ENCODE measurements around the gene OR5B17. TPM values are rescaled to one million over a fixed set of nuclear protein-coding genes. Genes with fewer than 3 reads are reported as not detected.
"Not testable (repeated sequence)": the region's sequence is repeated elsewhere in the genome, so short reads cannot be mapped to it uniquely, and the experiment has no call there.

The OR5B17 gene
- not detected for total RNA-seq

DNA sequence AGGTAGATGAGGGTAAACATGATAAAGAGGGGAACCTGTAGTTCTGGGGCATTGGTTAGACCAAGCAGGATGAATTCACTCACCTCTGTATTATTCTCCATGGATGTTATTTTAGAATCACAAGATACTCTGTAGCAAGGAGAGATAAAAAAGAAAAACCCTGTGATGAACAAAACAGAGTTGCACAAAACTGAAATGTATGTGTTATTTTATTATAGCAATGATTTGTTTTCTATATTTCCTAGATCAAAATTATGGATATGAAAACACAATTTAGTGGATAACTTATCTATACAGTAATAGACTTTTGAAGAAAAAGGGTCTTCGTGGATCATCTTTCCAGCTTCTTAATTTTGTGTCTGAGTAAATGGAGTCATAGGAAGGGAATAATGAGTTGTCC lies at the start of gene OR5B17:
Gene OR5B17, minus strand, starts transcription at position 101 of the 400 bp plus-strand sequence. Its CDS starts 0 bp downstream, at position 101.
- H3K27me3 ChIP-seq (ENCODE audit: insufficient read depth, low read length): peaks cover 5% of the 10 kb centered on the region
- no peak within 1 kb of the TSS for H3K4me3 ChIP-seq (ENCODE audit: low read length)
- no peaks in the 10 kb centered on the region for H3K4me1 ChIP-seq (ENCODE audit: insufficient read depth, low read length)
- no peaks in the 10 kb centered on the region for H3K9me3 ChIP-seq (ENCODE audit: low read depth, low read length)

- H3K4me3 ChIP-seq (ENCODE audit: low read length): no peak within 1 kb of the TSS
- peaks cover 8% of the 10 kb centered on the region for H3K9me3 ChIP-seq (ENCODE audit: low read depth, low read length)
- H3K4me1 ChIP-seq (ENCODE audit: insufficient read depth, low read length): no peaks in the 10 kb centered on the region
- H3K27me3 ChIP-seq (ENCODE audit: insufficient read depth, low read length): no peaks in the 10 kb centered on the region
These were observed 47.9 kb upstream of the OR5B17 start, which contains the start of gene OR5B3 for GRCh38 chr11:58406774-58407173. Gene OR5B3, minus strand, starts transcription at chr11:58406874. Its CDS starts 3,465 bp downstream, at chr11:58403409.

GRCh38 chr11:58399622-58400021 lies 40.8 kb upstream of the OR5B17 start:
- H3K27me3 ChIP-seq (ENCODE audit: insufficient read depth, low read length); H3K9me3 ChIP-seq (ENCODE audit: low read depth, low read length): not testable (repeated sequence)

DNA sequence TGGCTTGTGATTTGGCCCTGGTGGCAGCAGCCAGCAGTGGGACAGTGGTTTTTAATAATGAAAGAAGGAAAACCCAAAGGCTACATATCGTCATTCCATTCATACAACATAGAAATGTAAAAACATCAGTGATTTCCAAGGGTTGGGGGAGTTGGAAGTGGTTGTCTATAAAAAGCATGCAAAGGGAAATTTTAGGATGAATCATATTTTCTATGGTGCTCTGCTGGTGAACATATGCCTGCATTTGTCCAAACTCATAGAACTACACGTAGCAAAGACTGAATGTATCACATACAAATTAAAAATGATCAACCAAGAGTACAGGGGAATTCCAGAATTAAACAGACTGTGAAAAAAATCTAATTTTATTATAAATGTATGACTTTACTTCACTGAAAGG lies 36.7 kb upstream of the OR5B17 start:
- no peaks in the 10 kb centered on the region for H3K9me3 ChIP-seq (ENCODE audit: low read depth, low read length)
- H3K4me3 ChIP-seq (ENCODE audit: low read length): no peak overlapping the region
- no peaks in the 10 kb centered on the region for H3K4me1 ChIP-seq (ENCODE audit: insufficient read depth, low read length)
- no peaks in the 10 kb centered on the region for H3K27me3 ChIP-seq (ENCODE audit: insufficient read depth, low read length)

More at GRCh38 chr11:58399622-58400021, 40.8 kb upstream of the OR5B17 start:
- not testable (repeated sequence) for H3K4me3 ChIP-seq (ENCODE audit: low read length); H3K4me1 ChIP-seq (ENCODE audit: insufficient read depth, low read length)

DNA sequence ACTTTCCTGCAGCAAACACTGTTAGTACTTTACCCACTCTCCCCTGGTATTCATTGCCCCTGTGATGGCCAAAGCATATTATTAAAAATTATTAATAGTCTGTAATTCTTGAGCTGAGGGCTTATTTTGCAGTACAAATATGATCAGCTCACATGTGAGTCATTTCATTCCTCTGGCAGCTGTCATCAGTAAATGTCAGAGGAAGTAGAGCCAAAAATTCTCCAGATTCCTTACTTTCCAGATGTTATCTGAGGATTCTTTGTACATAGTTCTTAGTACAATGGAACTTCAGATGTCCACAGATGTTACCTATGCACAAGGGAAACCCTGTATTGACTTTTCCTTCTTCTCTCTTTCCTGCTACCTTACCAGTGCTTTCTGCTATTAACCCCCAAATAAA lies 35.3 kb upstream of the OR5B17 start:
- no peak overlapping the region for H3K4me3 ChIP-seq (ENCODE audit: low read length)
- H3K27me3 ChIP-seq (ENCODE audit: insufficient read depth, low read length): no peaks in the 10 kb centered on the region
- no peaks in the 10 kb centered on the region for H3K4me1 ChIP-seq (ENCODE audit: insufficient read depth, low read length)
- no peaks in the 10 kb centered on the region for H3K9me3 ChIP-seq (ENCODE audit: low read depth, low read length)

GRCh38 chr11:58392746-58393145 lies 33.9 kb upstream of the OR5B17 start:
- Histone ChIP-seq H3K9me3 (ENCODE audit: low read depth, low read length) (no peaks in the 10 kb centered on the region), H3K4me1 (ENCODE audit: insufficient read depth, low read length) (no peaks in the 10 kb centered on the region), H3K4me3 (ENCODE audit: low read length) (no peak overlapping the region), H3K27me3 (ENCODE audit: insufficient read depth, low read length) (no peaks in the 10 kb centered on the region)

DNA sequence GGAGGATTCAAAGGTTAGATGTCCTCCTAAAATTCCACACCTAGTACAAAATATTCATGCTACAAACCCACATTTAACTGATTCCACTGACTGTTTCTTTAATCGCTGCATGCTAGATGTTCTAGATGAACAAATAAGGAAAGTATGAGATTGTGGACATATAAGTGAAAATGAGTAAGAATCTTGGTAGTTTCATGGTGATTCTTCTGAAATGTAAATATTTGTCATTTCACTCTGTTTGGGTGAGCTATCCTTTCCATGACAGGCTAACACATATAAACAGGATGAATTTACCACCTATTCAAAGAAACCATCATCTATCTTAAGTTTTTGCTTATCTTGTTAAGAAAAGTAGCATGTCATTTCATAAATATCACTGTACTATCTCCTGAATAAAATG lies 33.0 kb upstream of the OR5B17 start:
- no peaks in the 10 kb centered on the region for H3K9me3 ChIP-seq (ENCODE audit: low read depth, low read length)
- no peaks in the 10 kb centered on the region for H3K4me1 ChIP-seq (ENCODE audit: insufficient read depth, low read length)
- H3K4me3 ChIP-seq (ENCODE audit: low read length): no peak overlapping the region

GRCh38 chr11:58390551-58391063 lies 31.7 kb upstream of the OR5B17 start:
- H3K9me3 ChIP-seq (ENCODE audit: low read depth, low read length): no peaks in the 10 kb centered on the region
- H3K4me1 ChIP-seq (ENCODE audit: insufficient read depth, low read length): no peaks in the 10 kb centered on the region
- no peaks in the 10 kb centered on the region for H3K27me3 ChIP-seq (ENCODE audit: insufficient read depth, low read length)
- H3K4me3 ChIP-seq (ENCODE audit: low read length): no peak overlapping the region

More for the DNA sequence above, 33.0 kb upstream of the OR5B17 start:
- no peaks in the 10 kb centered on the region for H3K27me3 ChIP-seq (ENCODE audit: insufficient read depth, low read length)

DNA sequence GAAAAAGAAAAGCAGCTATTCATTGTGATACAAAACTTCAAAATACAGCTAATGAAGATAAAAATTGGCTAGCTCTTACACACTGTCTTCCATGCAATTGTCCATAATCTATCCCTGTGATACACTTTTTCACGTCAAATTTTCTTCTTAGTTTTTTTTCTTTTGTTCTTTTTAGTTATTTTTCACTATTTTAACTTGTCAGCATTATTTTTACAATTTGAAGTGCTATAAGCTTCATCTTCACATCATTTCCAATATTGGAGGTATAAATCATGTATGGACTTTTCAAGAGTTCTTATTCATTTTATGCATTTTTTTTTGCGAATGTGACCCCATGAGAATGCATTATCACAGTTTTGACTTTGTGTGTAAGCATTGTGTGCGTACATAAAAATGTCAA lies 4.1 kb downstream of the OR5B17 start:
- Histone ChIP-seq H3K4me3 (ENCODE audit: low read length) (no peak overlapping the region), H3K9me3 (ENCODE audit: low read depth, low read length) (no peaks in the 10 kb centered on the region), H3K4me1 (ENCODE audit: insufficient read depth, low read length) (no peaks in the 10 kb centered on the region), H3K27me3 (ENCODE audit: insufficient read depth, low read length) (peaks cover 3% of the 10 kb centered on the region)

DNA sequence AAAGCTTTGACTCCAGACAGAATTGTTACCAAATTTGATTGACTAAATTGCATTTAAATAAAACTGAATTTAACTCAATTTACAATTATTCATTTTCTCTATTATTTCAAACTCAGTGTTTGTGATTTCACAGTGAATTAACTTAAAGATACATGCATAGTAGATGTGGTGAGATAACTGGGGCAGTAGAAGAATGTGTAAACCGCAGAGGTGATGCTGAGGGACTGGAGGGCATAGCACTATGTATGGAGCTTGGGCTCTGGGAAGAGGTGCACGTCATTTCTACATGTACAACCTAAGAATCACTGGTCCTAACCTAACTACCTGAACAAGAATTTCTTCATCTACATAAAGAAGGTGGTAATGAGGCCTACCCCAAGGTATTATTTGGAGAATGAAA lies 13.7 kb downstream of the OR5B17 start:
- peaks cover 2% of the 10 kb centered on the region for H3K27me3 ChIP-seq (ENCODE audit: insufficient read depth, low read length)
- H3K9me3 ChIP-seq (ENCODE audit: low read depth, low read length): no peaks in the 10 kb centered on the region

DNA sequence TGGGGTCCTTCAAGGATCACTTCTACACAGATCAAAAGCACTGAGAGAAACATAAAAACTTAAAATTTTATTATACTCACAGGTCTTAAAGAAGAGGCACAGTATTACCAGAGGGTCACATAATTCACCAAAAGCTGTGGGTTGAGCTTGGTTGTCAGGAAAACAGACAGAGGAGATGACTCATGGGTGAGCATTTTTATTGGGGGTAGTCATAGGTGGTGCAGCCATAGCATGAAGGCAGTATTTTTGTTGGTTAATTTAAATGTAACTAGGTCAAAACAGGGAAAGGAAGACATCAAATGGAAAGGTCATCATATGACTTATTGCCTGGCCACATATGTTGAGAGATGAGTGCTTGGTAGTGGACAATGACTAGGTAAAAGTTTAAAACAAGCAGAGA lies 24.2 kb downstream of the OR5B17 start:
- Histone ChIP-seq H3K27me3 (ENCODE audit: insufficient read depth, low read length) (no peaks in the 10 kb centered on the region), H3K9me3 (ENCODE audit: low read depth, low read length) (no peaks in the 10 kb centered on the region), H3K4me3 (ENCODE audit: low read length) (no peak overlapping the region), H3K4me1 (ENCODE audit: insufficient read depth, low read length) (no peaks in the 10 kb centered on the region)

More for the DNA sequence above, 13.7 kb downstream of the OR5B17 start:
- H3K4me1 ChIP-seq (ENCODE audit: insufficient read depth, low read length): no peaks in the 10 kb centered on the region
- H3K4me3 ChIP-seq (ENCODE audit: low read length): no peak overlapping the region

DNA sequence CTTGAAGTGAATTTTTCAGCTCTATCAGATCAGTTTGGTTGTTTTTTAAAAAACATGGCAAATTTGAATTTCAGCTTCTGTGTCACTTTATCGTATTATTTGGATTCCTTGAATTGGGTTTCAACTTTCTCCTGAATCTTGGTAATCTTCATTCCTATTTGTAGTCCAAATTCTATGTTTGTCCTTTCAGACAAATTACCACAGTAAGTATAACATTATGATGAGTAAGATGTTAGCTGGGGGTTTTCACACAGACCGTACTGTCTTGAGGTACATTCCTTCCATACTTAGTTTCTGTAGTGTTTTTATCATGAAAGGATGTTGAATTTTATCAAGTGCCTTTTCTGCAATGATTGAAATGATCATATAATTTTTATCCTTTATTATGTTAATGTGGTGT lies 28.0 kb downstream of the OR5B17 start:
- Histone ChIP-seq H3K27me3 (ENCODE audit: insufficient read depth, low read length) (no peaks in the 10 kb centered on the region), H3K9me3 (ENCODE audit: low read depth, low read length) (no peaks in the 10 kb centered on the region), H3K4me3 (ENCODE audit: low read length) (no peak overlapping the region), H3K4me1 (ENCODE audit: insufficient read depth, low read length) (no peaks in the 10 kb centered on the region)

DNA sequence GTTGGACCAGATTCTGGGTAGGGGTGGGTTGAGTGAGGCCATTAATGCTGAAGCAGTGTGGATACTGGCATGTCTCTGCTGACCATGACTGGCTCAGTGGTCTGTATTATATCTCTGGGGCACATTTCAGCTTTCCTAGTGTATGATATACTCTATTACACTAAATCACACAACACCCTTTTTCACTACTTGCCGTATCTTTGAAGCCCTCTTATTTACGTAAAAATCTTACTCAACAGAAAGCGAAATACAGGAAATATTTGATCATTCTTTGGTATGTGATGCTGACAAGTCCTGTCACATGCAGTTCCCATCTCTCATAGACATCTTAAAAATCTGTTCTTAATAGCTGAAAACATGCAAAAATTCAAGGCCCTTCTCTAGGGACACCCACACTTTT lies 40.3 kb downstream of the OR5B17 start:
- H3K27me3 ChIP-seq (ENCODE audit: insufficient read depth, low read length): peaks cover 2% of the 10 kb centered on the region
- H3K4me1 ChIP-seq (ENCODE audit: insufficient read depth, low read length): no peaks in the 10 kb centered on the region
- no peaks in the 10 kb centered on the region for H3K9me3 ChIP-seq (ENCODE audit: low read depth, low read length)
- no peak overlapping the region for H3K4me3 ChIP-seq (ENCODE audit: low read length)

DNA sequence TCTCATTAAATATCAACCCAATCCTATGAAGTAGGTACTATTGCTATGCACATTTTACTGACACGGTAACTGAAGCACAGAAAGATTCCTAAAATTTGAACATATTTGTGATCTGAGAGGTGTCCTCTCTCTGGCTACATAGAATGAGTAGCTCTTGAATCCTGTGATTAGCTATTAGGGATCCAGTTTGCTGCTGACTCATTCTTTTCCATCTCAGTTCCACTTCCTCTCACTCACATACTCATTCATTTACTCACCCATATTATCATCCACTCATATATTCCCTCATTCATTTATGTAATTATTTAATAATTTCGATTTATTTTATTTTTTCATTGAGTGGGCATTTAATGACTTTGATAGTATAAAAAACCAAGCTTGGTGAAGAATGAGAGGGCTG lies 42.7 kb downstream of the OR5B17 start:
- H3K9me3 ChIP-seq (ENCODE audit: low read depth, low read length): no peaks in the 10 kb centered on the region
- no peak overlapping the region for H3K4me3 ChIP-seq (ENCODE audit: low read length)
- H3K27me3 ChIP-seq (ENCODE audit: insufficient read depth, low read length): no peaks in the 10 kb centered on the region
- H3K4me1 ChIP-seq (ENCODE audit: insufficient read depth, low read length): no peaks in the 10 kb centered on the region
